Measurements from ENCODE around the gene EMX1. TPM values are rescaled to one million over a fixed set of nuclear protein-coding genes. Genes with fewer than 3 reads are reported as not detected.
A peak's percentile ranks its signal among the peaks of the same experiment; 100 is the strongest.

Gene EMX1
- total RNA-seq, 1 donor from 2014 or later, result not detected

GRCh38 chr2:72921088-72921851 is 4.0 kb downstream of the EMX1 start:
- DNase-seq (ENCODE audit: low spot score), result no peak
- no peak for ATAC-seq
- intact Hi-C loops (cut with DNase I), result no loop called here

GRCh38 chr2:72921853-72922252 is 4.5 kb downstream of the EMX1 start:
- DNase-seq (ENCODE audit: low spot score) (no peak), ATAC-seq (no peak)
- intact Hi-C loops (cut with DNase I), result no loop called here

GRCh38 chr2:72923833-72924352 is 6.6 kb downstream of the EMX1 start:
- DNase-seq (ENCODE audit: low spot score) (no peak), ATAC-seq (no peak)
- intact Hi-C loops (cut with DNase I), result no loop called here

- intact Hi-C loops (cut with DNase I), result no loop called here
- ATAC-seq (peak; percentile 29), DNase-seq (ENCODE audit: low spot score) (peak; percentile 42)
Measured at GRCh38 chr2:72924353-72925240, 7.3 kb downstream of the EMX1 start.

GRCh38 chr2:72925328-72925943 is 8.1 kb downstream of the EMX1 start:
- intact Hi-C loops (cut with DNase I), result no loop called here
- DNase-seq (ENCODE audit: low spot score), result no peak
- no peak for ATAC-seq

GRCh38 chr2:72926368-72926767 is 9.0 kb downstream of the EMX1 start:
- intact Hi-C loops (cut with DNase I), result no loop called here
- ATAC-seq (no peak), DNase-seq (ENCODE audit: low spot score) (no peak)

DNA sequence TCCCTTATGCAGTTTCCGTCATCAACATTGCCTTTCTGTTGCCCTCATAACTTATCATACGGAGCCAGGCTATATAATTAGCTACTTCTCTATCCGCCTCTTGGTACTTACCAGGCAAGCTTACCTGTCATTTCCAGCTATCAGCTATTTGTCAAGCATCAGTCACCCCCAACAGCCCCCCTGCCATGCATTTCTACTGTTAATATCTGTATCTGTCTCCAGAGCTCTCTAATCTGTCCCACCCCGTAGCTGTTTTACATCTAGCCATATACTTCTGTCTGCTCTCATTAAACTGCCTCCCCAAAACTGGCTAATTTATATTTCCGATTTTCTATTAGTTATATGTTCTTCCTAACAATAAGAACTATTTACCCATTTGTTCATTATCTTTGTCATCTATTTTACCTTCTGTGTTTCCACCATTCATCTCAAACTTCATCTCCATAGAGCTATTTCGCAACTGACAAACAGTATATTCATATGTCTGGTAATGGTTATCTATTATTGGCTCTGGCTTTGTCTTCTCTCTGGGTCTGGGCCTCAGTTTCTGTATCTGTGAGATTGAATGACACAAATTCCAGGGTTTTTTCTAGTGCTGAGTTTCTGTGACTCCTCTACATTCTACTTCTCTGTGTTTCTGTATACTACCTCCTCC is 9.6 kb downstream of the EMX1 start:
- intact Hi-C loops (cut with DNase I), result no loop called here
- ATAC-seq (no peak), DNase-seq (ENCODE audit: low spot score) (no peak)

GRCh38 chr2:72927619-72928550 is 10.6 kb downstream of the EMX1 start:
- ATAC-seq (no peak), DNase-seq (ENCODE audit: low spot score) (no peak)
- intact Hi-C loops (cut with DNase I), result no loop called here

- ATAC-seq, result no peak
- intact Hi-C loops (cut with DNase I), result no loop called here
Measured at GRCh38 chr2:72929010-72929409, 11.7 kb downstream of the EMX1 start.

GRCh38 chr2:72931280-72931910 is 14.1 kb downstream of the EMX1 start:
- peak; percentile 43 for DNase-seq (ENCODE audit: low spot score)
- intact Hi-C loops (cut with DNase I), result no loop called here

More at GRCh38 chr2:72929010-72929409, 11.7 kb downstream of the EMX1 start:
- no peak for DNase-seq (ENCODE audit: low spot score)

GRCh38 chr2:72932045-72932740 is 14.9 kb downstream of the EMX1 start:
- intact Hi-C loops (cut with DNase I), result no loop called here
- peak; percentile 41 for DNase-seq (ENCODE audit: low spot score)

More at GRCh38 chr2:72931280-72931910, 14.1 kb downstream of the EMX1 start:
- no peak for ATAC-seq

GRCh38 chr2:72932805-72933204 is 15.5 kb downstream of the EMX1 start:
- no peak for DNase-seq (ENCODE audit: low spot score)
- no peak for ATAC-seq
- intact Hi-C loops (cut with DNase I), result no loop called here

More at GRCh38 chr2:72932045-72932740, 14.9 kb downstream of the EMX1 start:
- no peak for ATAC-seq

GRCh38 chr2:72933207-72933606 is 15.9 kb downstream of the EMX1 start:
- intact Hi-C loops (cut with DNase I), result no loop called here
- ATAC-seq (no peak), DNase-seq (ENCODE audit: low spot score) (no peak)

DNA sequence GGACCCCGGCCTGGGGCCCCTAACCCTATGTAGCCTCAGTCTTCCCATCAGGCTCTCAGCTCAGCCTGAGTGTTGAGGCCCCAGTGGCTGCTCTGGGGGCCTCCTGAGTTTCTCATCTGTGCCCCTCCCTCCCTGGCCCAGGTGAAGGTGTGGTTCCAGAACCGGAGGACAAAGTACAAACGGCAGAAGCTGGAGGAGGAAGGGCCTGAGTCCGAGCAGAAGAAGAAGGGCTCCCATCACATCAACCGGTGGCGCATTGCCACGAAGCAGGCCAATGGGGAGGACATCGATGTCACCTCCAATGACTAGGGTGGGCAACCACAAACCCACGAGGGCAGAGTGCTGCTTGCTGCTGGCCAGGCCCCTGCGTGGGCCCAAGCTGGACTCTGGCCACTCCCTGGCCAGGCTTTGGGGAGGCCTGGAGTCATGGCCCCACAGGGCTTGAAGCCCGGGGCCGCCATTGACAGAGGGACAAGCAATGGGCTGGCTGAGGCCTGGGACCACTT is 16.4 kb downstream of the EMX1 start:
- ATAC-seq (no peak), DNase-seq (ENCODE audit: low spot score) (no peak)
- intact Hi-C loops (cut with DNase I), result no loop called here

DNA sequence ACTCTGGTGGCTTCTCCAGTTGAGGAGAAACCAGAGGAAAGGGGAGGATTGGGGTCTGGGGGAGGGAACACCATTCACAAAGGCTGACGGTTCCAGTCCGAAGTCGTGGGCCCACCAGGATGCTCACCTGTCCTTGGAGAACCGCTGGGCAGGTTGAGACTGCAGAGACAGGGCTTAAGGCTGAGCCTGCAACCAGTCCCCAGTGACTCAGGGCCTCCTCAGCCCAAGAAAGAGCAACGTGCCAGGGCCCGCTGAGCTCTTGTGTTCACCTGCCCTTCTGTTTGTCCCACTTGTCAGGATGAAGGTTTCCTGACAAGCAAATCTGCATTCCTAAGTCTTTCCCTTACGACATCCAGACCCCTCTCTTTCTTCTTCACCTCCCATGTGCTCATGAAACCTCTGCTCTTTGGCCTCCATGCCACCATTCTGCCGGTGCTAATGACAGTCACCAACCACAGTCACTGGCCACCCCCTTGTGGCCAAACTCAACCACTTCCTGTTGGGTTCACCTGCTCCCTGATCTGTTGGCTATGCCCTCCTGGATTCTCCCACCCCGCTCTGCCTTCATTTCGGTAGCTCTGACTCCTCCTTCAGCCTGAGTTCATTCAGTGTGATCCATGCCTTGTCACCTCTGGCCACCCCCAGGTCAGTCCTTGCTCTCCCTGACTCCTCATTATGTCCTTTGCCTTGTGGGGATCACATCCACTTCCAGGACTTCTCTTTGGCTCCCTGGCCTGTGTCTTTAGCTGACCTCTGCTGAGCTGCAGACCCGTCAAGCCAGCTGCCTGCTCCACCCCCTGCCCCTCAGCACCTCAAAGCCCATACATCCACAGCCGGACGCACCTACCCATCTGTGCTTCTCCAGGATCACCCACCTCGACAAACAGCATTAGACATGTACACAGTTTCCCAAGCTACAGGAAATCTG is 17.6 kb downstream of the EMX1 start:
- intact Hi-C loops (cut with DNase I), result no loop called here
- DNase-seq (ENCODE audit: low spot score) (no peak), ATAC-seq (no peak)

GRCh38 chr2:72935611-72935957 is 18.3 kb downstream of the EMX1 start:
- intact Hi-C loops (cut with DNase I), result no loop called here
- ATAC-seq (no peak), DNase-seq (ENCODE audit: low spot score) (no peak)

Data from sciatic nerve (tissue), 2 donors.